Stimulated activated CD4-positive, alpha-beta T cell treated with anti-CD3 and anti-CD28 coated beads, TNF-alpha, amount 100 ng/mL, for 48 hours (primary cell): ENCODE measurements around the gene TMEM69.
"Not testable (repeated sequence)": the region's sequence is repeated elsewhere in the genome, so short reads cannot be mapped to it uniquely, and the experiment has no call there.

Experiments used
- DNase-seq, 3 donors: peaks; one replicate each; pipeline ENCODE4 v3.0.0-alpha.2; 2020; ENCODE audit warnings: low read depth in 3 of 3

The TMEM69 gene

DNA sequence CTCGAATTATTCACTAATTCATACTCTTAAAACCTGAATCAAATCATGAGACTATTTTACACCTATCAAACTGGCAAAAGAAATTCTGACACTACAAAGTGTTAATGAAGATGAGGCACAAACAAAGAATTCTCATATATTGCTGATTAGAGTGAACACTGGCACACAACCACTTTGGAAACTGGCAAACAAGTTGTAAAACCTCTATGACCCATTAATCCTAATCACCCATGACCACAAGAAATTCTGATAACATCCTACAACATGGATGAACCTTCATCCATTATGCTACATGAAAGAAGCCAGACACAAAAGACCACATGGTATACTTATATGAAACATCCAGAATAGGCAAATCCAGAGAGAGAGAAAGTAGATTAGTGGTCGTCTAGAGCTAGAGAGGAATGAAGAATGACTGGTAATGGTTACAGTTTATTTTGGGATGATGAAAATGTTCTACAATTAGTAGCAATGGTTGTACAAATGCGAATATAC is 10.2 kb upstream of the TMEM69 start:
- DNase-seq = no peak

GRCh38 chr1:45678489-45678888 is 9.5 kb upstream of the TMEM69 start:
- DNase-seq = no peak

GRCh38 chr1:45679123-45679522 is 8.9 kb upstream of the TMEM69 start:
- no peak for DNase-seq

- no peak for DNase-seq
These were observed 5.0 kb upstream of the TMEM69 start for GRCh38 chr1:45682942-45683341.

DNA sequence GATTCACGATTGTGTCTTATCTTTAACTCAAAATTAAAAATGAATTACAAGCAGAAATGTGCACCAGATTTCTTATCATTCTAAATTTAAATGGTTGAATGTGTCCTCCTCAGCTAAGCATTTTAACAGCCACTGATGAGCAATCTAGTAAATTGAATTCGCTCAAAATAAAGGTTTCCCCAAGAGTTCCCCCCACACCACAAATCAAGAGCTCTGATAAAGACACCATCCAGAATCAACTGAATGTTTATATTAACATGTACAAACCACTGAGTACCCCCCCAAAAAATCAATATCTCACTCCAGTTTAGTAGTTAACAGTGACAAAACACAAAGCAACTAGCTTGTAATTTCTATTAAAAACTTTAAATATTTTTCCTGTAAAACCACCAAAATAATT is 3.6 kb upstream of the TMEM69 start:
- no peak for DNase-seq

GRCh38 chr1:45685308-45686014 is 2.5 kb upstream of the TMEM69 start:
- no peak for DNase-seq

DNA sequence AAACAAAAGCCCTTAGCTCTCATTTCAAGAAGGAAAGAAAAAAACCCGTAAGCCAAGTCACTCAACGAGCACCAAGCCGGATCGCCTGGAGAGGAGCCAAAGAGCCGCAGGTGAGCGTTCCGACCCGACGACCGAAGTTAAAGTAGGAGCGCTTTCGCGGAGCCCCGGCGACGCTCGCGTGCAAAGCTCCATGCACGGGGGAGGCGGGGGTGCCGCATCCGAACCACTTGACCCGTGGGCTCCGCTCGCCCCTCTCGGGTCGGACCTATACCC is 2.0 kb upstream of the TMEM69 start:
- peak in 2 of 3 donors; percentile 26 to 56 for DNase-seq

DNA sequence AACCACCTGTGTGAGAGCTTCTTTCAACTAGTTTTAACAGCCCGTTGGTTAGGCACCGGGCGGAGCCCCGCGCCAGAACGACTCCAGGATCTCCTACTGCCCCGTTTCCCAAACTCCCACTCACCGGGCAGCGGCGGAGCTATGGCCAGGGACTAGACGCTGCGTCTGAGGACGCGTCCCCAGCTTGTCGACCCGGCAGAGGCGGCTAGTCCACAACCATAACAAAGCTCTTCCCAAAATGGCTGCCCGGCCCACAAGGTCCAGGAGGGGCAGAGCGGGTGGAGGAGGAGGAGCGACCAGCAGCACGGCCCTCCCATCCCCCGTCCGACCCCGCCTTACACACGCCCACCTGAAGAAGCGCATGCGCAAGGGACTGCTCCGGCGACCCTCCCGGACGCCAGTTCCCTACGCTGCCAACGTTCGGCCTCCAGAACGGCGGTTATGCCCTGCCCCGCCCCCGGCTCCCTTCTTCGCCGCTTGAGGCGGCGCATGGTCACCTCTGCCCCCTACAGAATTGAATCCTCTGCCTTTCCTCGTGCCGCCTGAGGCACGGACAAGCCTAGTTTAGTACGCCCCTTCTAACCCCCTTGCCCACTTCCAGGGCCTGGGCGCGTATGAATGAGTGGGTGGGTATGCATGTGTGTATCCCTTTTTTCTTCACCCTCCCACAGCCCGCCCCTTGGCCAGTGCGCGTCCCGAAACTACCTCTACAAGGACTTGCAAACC is 1.5 kb upstream of the TMEM69 start, which contains the start of gene GPBP1L1:
GPBP1L1 (minus strand) TSS at position 246 of the 726 bp plus-strand sequence. CDS start 27,446 bp downstream, outside the sequence.
- DNase-seq = peak; percentile 95 to 97 (median 96)

GRCh38 chr1:45687014-45687753 is 797 bp upstream of the TMEM69 start:
- peak; percentile 88 to 94 (median 89) for DNase-seq

GRCh38 chr1:45693811-45694210 is 5.8 kb downstream of the TMEM69 start:
- not testable (repeated sequence) for DNase-seq

DNA sequence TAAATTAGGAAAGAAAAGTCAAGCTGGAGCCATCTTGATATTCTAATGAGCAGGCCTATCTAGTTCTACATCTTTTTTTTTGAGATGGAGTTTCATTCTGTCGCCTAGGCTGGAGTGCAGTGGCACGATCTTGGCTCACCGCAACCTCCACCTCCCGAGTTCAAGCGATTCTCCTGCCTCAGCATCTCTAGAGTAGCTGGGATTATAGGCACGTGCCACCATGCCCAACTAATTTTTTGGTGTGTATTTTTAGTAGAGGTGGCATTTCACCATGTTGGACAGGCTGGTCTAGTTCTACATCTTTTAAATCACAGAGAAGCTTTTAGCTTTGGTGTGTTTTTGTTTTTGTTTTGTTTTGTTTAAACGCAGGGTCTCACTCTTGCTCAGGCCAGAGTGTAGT is 6.8 kb downstream of the TMEM69 start:
- no peak for DNase-seq

DNA sequence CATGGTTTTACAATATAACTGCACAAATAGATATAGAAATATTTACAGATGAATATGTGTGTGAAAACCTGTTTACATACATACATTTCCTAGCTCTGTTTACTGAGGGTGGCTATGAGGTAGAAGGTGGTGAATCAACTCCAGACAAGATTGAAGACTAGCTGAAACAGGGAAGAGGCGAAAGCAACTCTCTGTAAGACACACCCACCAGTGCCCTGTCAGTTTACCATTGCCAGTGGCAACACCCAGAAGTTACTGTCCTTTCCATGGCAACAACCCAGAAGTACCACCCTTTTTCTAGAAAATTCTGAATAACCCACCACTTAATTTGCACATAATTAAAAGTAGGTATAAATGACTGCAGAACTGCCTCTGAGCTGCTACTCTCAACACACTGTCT is 16.7 kb downstream of the TMEM69 start:
- DNase-seq = no peak

GRCh38 chr1:45713711-45714110 is 25.7 kb downstream of the TMEM69 start:
- no peak for DNase-seq

- no peak for DNase-seq
These were observed 28.7 kb downstream of the TMEM69 start for GRCh38 chr1:45716700-45717099.

DNA sequence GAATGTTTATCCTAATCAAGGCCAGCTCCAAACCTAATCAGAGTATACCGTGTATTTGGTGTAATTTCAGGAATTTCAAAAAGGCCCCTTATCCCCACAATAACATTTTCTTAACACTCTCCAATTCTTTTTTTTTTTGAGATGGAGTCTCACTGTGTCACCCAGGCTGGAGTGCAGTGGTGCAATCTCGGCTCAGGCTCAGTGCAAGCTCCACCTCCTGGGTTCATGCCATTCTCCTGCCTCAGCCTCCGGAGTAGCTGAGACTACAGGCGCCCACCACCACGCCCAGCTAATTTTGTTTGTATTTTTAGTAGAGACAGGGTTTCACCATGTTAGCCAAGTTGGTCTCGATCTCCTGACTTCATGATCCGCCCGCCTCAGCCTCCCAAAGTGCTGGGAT is 29.4 kb downstream of the TMEM69 start:
- not testable (repeated sequence) for DNase-seq

GRCh38 chr1:45718289-45718688 is 30.3 kb downstream of the TMEM69 start:
- DNase-seq = no peak

DNA sequence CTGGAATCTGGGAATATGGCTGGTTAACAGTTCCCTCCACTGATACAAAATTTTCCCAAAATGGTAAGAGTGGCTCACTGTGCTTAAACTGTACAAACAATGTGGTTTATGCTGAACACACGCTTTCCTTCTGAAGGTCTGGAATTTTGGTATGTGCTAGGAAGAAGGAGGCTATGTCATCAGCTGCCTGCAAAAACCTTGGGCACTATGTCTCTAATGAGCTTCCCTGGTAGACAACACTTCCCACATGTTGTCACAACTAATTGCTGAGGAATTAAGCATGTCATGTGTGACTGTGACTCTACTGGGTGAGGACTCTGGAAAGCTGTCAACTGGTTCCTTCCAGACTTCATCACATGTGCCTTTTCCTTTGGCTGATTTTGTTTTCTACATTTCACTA is 33.2 kb downstream of the TMEM69 start:
- no peak for DNase-seq

DNA sequence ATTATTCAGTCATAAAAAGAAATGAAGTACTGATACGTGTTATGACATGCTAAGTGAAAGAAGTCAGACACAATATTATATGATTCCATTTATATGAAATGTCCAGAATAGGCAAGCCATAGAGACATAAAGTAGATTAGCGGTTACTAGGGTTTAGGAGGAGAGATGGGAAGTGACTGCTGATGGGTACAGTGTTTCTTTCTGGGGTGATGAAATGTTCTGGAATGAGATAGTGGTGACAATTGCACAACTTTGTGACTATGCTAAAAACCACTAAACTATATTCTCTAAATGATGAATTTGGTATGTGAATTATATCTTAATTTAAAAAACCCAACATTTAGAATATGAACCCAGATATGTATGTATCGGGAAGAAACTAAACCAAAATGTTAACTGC is 34.8 kb downstream of the TMEM69 start:
- DNase-seq = no peak

DNA sequence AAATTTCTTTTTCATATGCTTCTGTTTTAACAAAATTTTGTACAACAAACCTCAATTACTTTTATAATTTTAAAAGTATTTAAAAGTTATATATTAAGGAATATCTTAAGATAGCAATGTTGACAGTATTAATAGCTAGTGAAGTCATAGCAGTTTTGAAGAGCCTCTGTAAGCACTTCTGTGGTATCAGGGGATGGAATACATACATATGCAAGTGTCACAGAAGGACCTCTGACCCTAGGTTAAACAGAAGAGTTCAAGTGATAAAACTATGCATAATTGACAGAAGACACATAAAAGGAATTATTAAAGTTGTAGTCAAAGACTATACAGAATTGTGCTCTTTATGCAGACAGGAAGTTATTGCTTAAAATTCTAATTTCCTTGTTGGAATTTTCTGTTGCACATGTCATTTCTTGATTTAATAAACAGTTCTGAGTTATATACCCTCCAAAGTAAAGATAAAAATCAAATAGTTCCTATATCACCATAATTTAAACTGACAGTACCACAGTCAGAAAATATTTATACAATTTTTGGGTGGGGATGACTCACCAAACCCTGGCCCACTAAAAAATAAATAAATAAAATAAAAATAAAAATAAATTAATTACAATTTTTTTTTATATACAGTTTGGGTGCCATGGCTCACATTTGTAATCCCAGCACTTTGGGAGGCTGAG is 35.4 kb downstream of the TMEM69 start:
- no peak for DNase-seq

DNA sequence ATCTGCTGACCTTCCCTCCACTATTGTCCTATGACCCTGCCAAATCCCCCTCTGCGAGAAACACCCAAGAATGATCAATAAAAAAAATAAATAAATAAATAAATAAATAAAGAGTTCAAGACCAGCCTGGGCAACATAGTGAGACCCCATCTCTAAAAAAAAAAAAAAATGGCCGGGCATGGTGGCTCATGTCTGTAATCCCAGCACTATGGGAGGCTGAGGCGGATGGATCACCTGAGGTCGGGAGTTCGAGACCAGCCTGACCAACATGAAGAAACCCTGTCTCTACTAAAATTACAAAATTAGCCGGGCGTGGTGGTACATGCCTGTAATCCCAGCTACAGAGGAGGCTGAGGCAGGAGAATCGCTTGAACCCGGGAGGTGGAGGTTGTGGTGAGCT is 38.0 kb downstream of the TMEM69 start:
- DNase-seq = not testable (repeated sequence)

GRCh38 chr1:45730075-45730779 is 42.2 kb downstream of the TMEM69 start:
- no peak for DNase-seq
